Measurements from ENCODE around the gene SUMO2. TPM values are rescaled to one million over a fixed set of nuclear protein-coding genes. Genes with fewer than 3 reads are reported as not detected.

SUMO2 gene
- total and polyA plus RNA-seq, 2 of the 13 experiments (the other 11 are each of a cell fraction or from before 2014, with no cell fraction given): 337 to 553 TPM

DNA sequence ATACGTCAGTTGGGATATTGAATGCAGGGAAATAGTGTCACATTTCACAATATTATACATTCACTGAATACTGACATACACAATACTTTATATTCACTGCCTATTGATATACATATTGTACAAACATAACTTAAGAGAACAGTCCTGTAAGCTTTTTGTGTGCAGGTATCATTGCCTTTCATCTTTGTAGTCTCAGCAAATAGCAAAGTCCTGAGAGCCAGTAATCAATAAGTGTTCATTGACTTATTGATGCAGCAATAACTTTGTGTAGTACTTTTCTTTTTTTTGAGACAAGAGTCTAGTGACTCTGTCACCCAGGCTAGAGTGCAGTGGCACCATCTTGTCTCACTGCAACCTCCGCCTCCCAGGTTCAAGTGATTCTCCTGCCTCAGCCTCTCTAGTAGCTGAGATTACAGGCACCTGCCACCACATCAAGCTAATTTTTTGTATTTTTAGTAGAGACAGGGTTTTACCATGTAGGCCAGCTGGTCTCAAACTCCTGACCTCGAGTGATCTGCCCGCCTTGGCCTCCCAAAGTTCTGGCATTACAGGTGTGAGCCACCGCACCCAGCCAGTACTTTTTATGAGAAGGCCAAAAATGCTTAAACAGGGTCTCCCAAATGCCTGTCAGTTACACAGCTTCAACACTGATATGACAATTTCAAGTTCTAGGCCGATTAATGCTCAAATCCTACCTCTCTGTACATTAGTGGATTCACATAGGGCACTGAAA, 17.3 kb upstream of the SUMO2 start (continued):
- TF ChIP-seq, protein P1, sequence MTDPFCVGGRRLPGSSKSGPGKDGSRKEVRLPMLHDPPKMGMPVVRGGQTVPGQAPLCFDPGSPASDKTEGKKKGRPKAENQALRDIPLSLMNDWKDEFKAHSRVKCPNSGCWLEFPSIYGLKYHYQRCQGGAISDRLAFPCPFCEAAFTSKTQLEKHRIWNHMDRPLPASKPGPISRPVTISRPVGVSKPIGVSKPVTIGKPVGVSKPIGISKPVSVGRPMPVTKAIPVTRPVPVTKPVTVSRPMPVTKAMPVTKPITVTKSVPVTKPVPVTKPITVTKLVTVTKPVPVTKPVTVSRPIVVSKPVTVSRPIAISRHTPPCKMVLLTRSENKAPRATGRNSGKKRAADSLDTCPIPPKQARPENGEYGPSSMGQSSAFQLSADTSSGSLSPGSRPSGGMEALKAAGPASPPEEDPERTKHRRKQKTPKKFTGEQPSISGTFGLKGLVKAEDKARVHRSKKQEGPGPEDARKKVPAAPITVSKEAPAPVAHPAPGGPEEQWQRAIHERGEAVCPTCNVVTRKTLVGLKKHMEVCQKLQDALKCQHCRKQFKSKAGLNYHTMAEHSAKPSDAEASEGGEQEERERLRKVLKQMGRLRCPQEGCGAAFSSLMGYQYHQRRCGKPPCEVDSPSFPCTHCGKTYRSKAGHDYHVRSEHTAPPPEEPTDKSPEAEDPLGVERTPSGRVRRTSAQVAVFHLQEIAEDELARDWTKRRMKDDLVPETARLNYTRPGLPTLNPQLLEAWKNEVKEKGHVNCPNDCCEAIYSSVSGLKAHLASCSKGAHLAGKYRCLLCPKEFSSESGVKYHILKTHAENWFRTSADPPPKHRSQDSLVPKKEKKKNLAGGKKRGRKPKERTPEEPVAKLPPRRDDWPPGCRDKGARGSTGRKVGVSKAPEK (CRISPR knock-in tag; IDR thresholded peaks at IDR 0.05; ENCODE audit: borderline replicate concordance): no peak
- TF ChIP-seq GTF3A (CRISPR knock-in tag; conservative IDR thresholded peaks at IDR 0.05) (no peak), ZFP37 (CRISPR knock-in tag; IDR thresholded peaks at IDR 0.05; ENCODE audit: borderline replicate concordance) (no peak), ZNF816 (CRISPR knock-in tag; IDR thresholded peaks at IDR 0.05; ENCODE audit: borderline replicate concordance) (no peak), HDAC1 (CRISPR knock-in tag; IDR thresholded peaks at IDR 0.05) (peak; percentile 66; the same call in 1 of the 2 replicates), HNF4G (IDR thresholded peaks at IDR 0.05; ENCODE audit: borderline replicate concordance, low read depth, low read length) (peak; percentile 87), HNF4G (CRISPR knock-in tag; IDR thresholded peaks at IDR 0.05; ENCODE audit: borderline replicate concordance, low read depth) (no peak), SIX1 (CRISPR knock-in tag; IDR thresholded peaks at IDR 0.05; ENCODE audit: borderline replicate concordance) (peak; percentile 65), ZNF329 (CRISPR knock-in tag; IDR thresholded peaks at IDR 0.05; ENCODE audit: low read depth) (no peak), ZEB1 (IDR thresholded peaks at IDR 0.05; ENCODE audit: insufficient replicate concordance, low read depth) (peak; percentile 68), NAIF1 (CRISPR knock-in tag; IDR thresholded peaks at IDR 0.05; ENCODE audit: borderline replicate concordance) (no peak), CEBPB (IDR thresholded peaks at IDR 0.05; ENCODE audit: borderline replicate concordance, low read depth, low read length) (peak; percentile 15; the same call in 1 of the 2 replicates)
- TF ChIP-seq, protein P2, sequence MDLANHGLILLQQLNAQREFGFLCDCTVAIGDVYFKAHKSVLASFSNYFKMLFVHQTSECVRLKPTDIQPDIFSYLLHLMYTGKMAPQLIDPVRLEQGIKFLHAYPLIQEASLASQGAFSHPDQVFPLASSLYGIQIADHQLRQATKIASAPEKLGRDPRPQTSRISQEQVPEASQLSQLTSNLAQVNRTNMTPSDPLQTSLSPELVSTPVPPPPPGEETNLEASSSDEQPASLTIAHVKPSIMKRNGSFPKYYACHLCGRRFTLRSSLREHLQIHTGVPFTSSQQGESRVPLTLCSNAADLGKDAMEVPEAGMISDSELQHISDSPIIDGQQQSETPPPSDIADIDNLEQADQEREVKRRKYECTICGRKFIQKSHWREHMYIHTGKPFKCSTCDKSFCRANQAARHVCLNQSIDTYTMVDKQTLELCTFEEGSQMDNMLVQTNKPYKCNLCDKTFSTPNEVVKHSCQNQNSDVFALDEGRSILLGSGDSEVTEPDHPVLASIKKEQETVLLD (CRISPR knock-in tag; IDR thresholded peaks at IDR 0.05; ENCODE audit: low read depth): 0 out of 2 replicates have a peak, but pooled peaks have one; percentile 39
- TF ChIP-seq, protein P3, sequence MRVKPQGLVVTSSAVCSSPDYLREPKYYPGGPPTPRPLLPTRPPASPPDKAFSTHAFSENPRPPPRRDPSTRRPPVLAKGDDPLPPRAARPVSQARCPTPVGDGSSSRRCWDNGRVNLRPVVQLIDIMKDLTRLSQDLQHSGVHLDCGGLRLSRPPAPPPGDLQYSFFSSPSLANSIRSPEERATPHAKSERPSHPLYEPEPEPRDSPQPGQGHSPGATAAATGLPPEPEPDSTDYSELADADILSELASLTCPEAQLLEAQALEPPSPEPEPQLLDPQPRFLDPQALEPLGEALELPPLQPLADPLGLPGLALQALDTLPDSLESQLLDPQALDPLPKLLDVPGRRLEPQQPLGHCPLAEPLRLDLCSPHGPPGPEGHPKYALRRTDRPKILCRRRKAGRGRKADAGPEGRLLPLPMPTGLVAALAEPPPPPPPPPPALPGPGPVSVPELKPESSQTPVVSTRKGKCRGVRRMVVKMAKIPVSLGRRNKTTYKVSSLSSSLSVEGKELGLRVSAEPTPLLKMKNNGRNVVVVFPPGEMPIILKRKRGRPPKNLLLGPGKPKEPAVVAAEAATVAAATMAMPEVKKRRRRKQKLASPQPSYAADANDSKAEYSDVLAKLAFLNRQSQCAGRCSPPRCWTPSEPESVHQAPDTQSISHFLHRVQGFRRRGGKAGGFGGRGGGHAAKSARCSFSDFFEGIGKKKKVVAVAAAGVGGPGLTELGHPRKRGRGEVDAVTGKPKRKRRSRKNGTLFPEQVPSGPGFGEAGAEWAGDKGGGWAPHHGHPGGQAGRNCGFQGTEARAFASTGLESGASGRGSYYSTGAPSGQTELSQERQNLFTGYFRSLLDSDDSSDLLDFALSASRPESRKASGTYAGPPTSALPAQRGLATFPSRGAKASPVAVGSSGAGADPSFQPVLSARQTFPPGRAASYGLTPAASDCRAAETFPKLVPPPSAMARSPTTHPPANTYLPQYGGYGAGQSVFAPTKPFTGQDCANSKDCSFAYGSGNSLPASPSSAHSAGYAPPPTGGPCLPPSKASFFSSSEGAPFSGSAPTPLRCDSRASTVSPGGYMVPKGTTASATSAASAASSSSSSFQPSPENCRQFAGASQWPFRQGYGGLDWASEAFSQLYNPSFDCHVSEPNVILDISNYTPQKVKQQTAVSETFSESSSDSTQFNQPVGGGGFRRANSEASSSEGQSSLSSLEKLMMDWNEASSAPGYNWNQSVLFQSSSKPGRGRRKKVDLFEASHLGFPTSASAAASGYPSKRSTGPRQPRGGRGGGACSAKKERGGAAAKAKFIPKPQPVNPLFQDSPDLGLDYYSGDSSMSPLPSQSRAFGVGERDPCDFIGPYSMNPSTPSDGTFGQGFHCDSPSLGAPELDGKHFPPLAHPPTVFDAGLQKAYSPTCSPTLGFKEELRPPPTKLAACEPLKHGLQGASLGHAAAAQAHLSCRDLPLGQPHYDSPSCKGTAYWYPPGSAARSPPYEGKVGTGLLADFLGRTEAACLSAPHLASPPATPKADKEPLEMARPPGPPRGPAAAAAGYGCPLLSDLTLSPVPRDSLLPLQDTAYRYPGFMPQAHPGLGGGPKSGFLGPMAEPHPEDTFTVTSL (CRISPR knock-in tag; IDR thresholded peaks at IDR 0.05; ENCODE audit: borderline replicate concordance): peak; percentile 78
- TF ChIP-seq, protein P4, sequence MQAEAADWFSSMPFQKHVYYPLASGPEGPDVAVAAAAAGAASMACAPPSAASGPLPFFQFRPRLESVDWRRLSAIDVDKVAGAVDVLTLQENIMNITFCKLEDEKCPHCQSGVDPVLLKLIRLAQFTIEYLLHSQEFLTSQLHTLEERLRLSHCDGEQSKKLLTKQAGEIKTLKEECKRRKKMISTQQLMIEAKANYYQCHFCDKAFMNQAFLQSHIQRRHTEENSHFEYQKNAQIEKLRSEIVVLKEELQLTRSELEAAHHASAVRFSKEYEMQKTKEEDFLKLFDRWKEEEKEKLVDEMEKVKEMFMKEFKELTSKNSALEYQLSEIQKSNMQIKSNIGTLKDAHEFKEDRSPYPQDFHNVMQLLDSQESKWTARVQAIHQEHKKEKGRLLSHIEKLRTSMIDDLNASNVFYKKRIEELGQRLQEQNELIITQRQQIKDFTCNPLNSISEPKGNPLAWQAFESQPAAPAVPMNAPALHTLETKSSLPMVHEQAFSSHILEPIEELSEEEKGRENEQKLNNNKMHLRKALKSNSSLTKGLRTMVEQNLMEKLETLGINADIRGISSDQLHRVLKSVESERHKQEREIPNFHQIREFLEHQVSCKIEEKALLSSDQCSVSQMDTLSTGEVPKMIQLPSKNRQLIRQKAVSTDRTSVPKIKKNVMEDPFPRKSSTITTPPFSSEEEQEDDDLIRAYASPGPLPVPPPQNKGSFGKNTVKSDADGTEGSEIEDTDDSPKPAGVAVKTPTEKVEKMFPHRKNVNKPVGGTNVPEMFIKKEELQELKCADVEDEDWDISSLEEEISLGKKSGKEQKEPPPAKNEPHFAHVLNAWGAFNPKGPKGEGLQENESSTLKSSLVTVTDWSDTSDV (CRISPR knock-in tag; IDR thresholded peaks at IDR 0.05): no peak

Measured in HepG2 (cell line).